MM.1S (cell line): ENCODE data around the gene VAV2.

ENCODE experiments used
- CTCF ChIP-seq: fragments of 300-600 bp; sonication (generic); IDR thresholded peaks from 2 replicates; pipeline ENCODE4 v1.5.1; 2016; ENCODE audit warnings: antibody characterized with exemption, low read length, mixed read lengths
- EZH2 ChIP-seq: fragments of 300-600 bp; sonication (generic); optimal IDR thresholded peaks from 2 replicates; pipeline ENCODE3; 2017; ENCODE audit warnings: low read depth, mild to moderate bottlenecking, antibody characterized with exemption, low read length, mixed read lengths
- EZH2phosphoT487 ChIP-seq: fragments of 300-600 bp; sonication (generic); IDR thresholded peaks from 2 replicates; pipeline ENCODE4 v1.6.1; 2018; ENCODE audit warnings: antibody characterized with exemption, low read length

GRCh38 chr9:133996531-133997520, 4.7 kb upstream of the VAV2 start:
- TF ChIP-seq EZH2 (no peak), EZH2phosphoT487 (no peak), CTCF (no peak)
